Fibroblast of lung (primary cell): ENCODE results near the gene PRDM7.
"Not testable (repeated sequence)": the region's sequence is repeated elsewhere in the genome, so short reads cannot be mapped to it uniquely, and the experiment has no call there.

Experiments used
- EZH2 ChIP-seq: IDR thresholded peaks from 2 replicates; pipeline ENCODE4 v1.5.1; 2012; ENCODE audit warnings: low read length, control low read depth, mild to moderate bottlenecking; ENCODE audit errors: missing control alignments
- TF ChIP-seq, protein P1 (sequence below), 2 donors: IDR thresholded peaks in 1 of 2; conservative IDR thresholded peaks in 1 of 2; 1 replicate in 1 of 2; 2 replicates in 1 of 2; pipeline ENCODE4 v1.5.1; 2011 to 2012; ENCODE audit warnings: low read length in 2 of 2, control low read depth in 1 of 2, inconsistent platforms in 1 of 2, low read depth in 1 of 2, mild to moderate bottlenecking in 1 of 2

DNA sequence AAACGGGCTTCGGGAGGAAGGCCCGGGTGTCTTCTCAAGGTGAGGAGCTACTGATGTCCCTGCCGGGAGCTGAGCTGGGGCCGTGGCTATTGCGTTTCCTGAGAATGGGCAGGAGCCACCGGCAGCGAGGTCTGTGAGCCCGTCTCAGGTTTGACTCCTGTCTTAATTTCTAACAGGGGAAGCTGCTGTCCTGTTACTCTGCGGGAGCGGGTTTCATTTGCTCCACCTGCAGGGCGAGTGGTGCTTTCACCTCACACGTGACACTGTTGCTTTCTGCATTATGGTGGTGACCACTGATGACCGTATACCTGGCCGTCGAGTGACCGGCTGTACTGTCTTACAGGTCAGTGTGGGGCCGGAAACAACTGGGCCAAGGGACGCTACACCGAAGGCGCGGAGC is 17.7 kb upstream of the PRDM7 start:
- TF ChIP-seq, protein P1, sequence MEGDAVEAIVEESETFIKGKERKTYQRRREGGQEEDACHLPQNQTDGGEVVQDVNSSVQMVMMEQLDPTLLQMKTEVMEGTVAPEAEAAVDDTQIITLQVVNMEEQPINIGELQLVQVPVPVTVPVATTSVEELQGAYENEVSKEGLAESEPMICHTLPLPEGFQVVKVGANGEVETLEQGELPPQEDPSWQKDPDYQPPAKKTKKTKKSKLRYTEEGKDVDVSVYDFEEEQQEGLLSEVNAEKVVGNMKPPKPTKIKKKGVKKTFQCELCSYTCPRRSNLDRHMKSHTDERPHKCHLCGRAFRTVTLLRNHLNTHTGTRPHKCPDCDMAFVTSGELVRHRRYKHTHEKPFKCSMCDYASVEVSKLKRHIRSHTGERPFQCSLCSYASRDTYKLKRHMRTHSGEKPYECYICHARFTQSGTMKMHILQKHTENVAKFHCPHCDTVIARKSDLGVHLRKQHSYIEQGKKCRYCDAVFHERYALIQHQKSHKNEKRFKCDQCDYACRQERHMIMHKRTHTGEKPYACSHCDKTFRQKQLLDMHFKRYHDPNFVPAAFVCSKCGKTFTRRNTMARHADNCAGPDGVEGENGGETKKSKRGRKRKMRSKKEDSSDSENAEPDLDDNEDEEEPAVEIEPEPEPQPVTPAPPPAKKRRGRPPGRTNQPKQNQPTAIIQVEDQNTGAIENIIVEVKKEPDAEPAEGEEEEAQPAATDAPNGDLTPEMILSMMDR (conservative IDR thresholded peaks at IDR 0.05 in 1 of 2, IDR thresholded peaks at IDR 0.05 in 1 of 2; ENCODE audit: low read depth in 1 of 2, low read length in 2 of 2): not testable (repeated sequence)
- TF ChIP-seq EZH2: not testable (repeated sequence)
